Measurements from ENCODE around the gene CYCS.
"Not testable (repeated sequence)": the region's sequence is repeated elsewhere in the genome, so short reads cannot be mapped to it uniquely, and the experiment has no call there.

The CYCS gene

GRCh38 chr7:25118048-25118753, 6.9 kb downstream of the CYCS start:
- no peak for DNase-seq (ENCODE audit: low spot score)

GRCh38 chr7:25117226-25118047, 7.6 kb downstream of the CYCS start:
- DNase-seq (ENCODE audit: low spot score): no peak

GRCh38 chr7:25116621-25117020, 8.4 kb downstream of the CYCS start:
- DNase-seq (ENCODE audit: low spot score): no peak

- not testable (repeated sequence) for DNase-seq (ENCODE audit: low spot score)
Measured at GRCh38 chr7:25110514-25110913, 14.5 kb downstream of the CYCS start.

- DNase-seq (ENCODE audit: low spot score): no peak
Measured at GRCh38 chr7:25109276-25109675, 15.8 kb downstream of the CYCS start.

- no peak for DNase-seq (ENCODE audit: low spot score)
Measured at GRCh38 chr7:25105911-25106310, 19.1 kb downstream of the CYCS start.

- no peak for DNase-seq (ENCODE audit: low spot score)
Measured at GRCh38 chr7:25103773-25104172, 21.3 kb downstream of the CYCS start.

- DNase-seq (ENCODE audit: low spot score): no peak
Measured at GRCh38 chr7:25101817-25102216, 23.2 kb downstream of the CYCS start.

GRCh38 chr7:25098096-25099046, 26.7 kb downstream of the CYCS start:
- DNase-seq (ENCODE audit: low spot score): peak; percentile 52

- DNase-seq (ENCODE audit: low spot score): no peak
Measured at GRCh38 chr7:25095516-25096345, 29.3 kb downstream of the CYCS start.

GRCh38 chr7:25093268-25093826, 31.7 kb downstream of the CYCS start:
- peak; percentile 38 for DNase-seq (ENCODE audit: low spot score)

- DNase-seq (ENCODE audit: low spot score): no peak
Measured at GRCh38 chr7:25091779-25092178, 33.3 kb downstream of the CYCS start.

- DNase-seq (ENCODE audit: low spot score): no peak
Measured at GRCh38 chr7:25091176-25091575, 33.9 kb downstream of the CYCS start.

GRCh38 chr7:25090374-25090773, 34.7 kb downstream of the CYCS start:
- DNase-seq (ENCODE audit: low spot score): no peak

GRCh38 chr7:25087855-25088254, 37.2 kb downstream of the CYCS start:
- no peak for DNase-seq (ENCODE audit: low spot score)

- DNase-seq (ENCODE audit: low spot score): no peak
Measured at GRCh38 chr7:25084821-25085220, 40.2 kb downstream of the CYCS start.

GRCh38 chr7:25083201-25083600, 41.9 kb downstream of the CYCS start:
- DNase-seq (ENCODE audit: low spot score): no peak

GRCh38 chr7:25082041-25082440, 43.0 kb downstream of the CYCS start:
- not testable (repeated sequence) for DNase-seq (ENCODE audit: low spot score)

- no peak for DNase-seq (ENCODE audit: low spot score)
Measured at GRCh38 chr7:25077096-25077495, 48.0 kb downstream of the CYCS start.

GRCh38 chr7:25075459-25075858, 49.6 kb downstream of the CYCS start:
- no peak for DNase-seq (ENCODE audit: low spot score)

- no peak for DNase-seq (ENCODE audit: low spot score)
Measured at GRCh38 chr7:25073451-25073850, 51.6 kb downstream of the CYCS start.

All from globus pallidus (tissue), 1 donor.